Measurements from ENCODE around the gene NR6A1. TPM values are rescaled to one million over a fixed set of nuclear protein-coding genes. Genes with fewer than 3 reads are reported as not detected.

Gene NR6A1
- total and polyA plus RNA-seq, 2 of the 13 experiments (the other 11 are each of a cell fraction or from before 2014, with no cell fraction given) = 28.1 to 31.5 TPM

DNA sequence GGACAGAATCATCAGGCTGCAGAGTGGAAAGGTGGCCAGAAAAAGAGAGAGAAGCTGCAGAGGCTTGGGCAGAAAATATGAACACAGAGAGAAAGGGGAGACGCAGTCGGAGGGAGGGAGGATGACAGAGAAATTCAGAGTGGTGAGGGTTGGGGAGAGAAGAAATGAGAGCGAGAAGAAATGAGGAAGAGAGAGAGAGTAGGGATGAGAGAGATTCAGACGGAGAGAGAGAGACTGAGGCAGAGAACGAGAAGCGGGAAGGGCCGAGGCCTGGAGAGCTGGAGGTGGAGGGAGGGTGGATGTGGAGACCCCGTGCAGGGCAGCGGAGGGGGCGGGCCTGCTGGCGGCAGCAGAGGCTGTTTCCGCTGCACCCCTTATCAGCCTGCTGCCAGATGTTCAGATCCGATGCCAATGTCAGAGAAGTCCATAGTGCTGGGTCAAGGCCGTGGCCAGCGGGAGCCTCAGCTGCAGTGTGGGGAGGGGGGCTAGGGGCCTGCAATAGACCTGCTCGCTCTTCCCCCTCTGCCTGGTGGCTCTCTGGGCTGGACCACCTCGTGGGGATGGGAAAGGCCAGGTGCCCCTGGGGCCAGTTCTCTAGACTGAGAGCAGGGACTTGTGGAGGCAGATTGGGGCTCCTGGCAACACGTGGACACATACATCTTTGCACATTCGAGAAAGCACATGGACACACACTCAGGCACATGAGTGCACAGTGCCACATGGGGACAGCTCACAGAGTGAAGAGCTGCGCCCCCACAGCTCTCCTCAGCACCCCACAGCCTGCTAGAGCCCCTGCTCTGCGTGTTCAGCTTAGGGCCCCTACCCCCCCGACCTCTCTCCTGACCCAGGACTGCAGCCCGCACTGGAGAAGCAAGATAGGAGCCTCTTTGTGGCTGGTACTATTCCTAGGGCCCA is 259.0 kb downstream of the NR6A1 start (continued):
- TF ChIP-seq, protein P1, sequence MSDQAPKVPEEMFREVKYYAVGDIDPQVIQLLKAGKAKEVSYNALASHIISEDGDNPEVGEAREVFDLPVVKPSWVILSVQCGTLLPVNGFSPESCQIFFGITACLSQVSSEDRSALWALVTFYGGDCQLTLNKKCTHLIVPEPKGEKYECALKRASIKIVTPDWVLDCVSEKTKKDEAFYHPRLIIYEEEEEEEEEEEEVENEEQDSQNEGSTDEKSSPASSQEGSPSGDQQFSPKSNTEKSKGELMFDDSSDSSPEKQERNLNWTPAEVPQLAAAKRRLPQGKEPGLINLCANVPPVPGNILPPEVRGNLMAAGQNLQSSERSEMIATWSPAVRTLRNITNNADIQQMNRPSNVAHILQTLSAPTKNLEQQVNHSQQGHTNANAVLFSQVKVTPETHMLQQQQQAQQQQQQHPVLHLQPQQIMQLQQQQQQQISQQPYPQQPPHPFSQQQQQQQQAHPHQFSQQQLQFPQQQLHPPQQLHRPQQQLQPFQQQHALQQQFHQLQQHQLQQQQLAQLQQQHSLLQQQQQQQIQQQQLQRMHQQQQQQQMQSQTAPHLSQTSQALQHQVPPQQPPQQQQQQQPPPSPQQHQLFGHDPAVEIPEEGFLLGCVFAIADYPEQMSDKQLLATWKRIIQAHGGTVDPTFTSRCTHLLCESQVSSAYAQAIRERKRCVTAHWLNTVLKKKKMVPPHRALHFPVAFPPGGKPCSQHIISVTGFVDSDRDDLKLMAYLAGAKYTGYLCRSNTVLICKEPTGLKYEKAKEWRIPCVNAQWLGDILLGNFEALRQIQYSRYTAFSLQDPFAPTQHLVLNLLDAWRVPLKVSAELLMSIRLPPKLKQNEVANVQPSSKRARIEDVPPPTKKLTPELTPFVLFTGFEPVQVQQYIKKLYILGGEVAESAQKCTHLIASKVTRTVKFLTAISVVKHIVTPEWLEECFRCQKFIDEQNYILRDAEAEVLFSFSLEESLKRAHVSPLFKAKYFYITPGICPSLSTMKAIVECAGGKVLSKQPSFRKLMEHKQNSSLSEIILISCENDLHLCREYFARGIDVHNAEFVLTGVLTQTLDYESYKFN (CRISPR knock-in tag; conservative IDR thresholded peaks at IDR 0.05) = peak; percentile 90
- TF ChIP-seq ATF7-NPFF (CRISPR knock-in tag; IDR thresholded peaks at IDR 0.05; ENCODE audit: low read depth) (no peak), JARID2 (CRISPR knock-in tag; IDR thresholded peaks at IDR 0.05; ENCODE audit: insufficient replicate concordance) (no peak), TERF1 (CRISPR knock-in tag; IDR thresholded peaks at IDR 0.05) (no peak), ZNF761 (CRISPR knock-in tag; conservative IDR thresholded peaks at IDR 0.05) (0 out of 2 replicates have a peak, but pooled peaks have one; percentile 47), ZNF598 (CRISPR knock-in tag; IDR thresholded peaks at IDR 0.05; ENCODE audit: borderline replicate concordance) (no peak), SETDB1 (CRISPR knock-in tag; IDR thresholded peaks at IDR 0.05; ENCODE audit: borderline replicate concordance) (no peak), NFE2 (CRISPR knock-in tag; IDR thresholded peaks at IDR 0.05) (no peak), DBP (CRISPR knock-in tag; IDR thresholded peaks at IDR 0.05; ENCODE audit: not compliant biosample characterization) (no peak), ZNF747 (CRISPR knock-in tag; IDR thresholded peaks at IDR 0.05; ENCODE audit: borderline replicate concordance) (no peak; the same call in 1 of the 2 replicates), FLYWCH1 (CRISPR knock-in tag; IDR thresholded peaks at IDR 0.05) (no peak), MYC (CRISPR knock-in tag; IDR thresholded peaks at IDR 0.05; ENCODE audit: borderline replicate concordance) (peak; percentile 89), ZBTB26 (CRISPR knock-in tag; IDR thresholded peaks at IDR 0.05; ENCODE audit: borderline replicate concordance) (peak; percentile 16; the same call in 1 of the 2 replicates), HNRNPL (IDR thresholded peaks at IDR 0.05; ENCODE audit: low read depth, low read length) (peak; percentile 89), ZSCAN21 (CRISPR knock-in tag; IDR thresholded peaks at IDR 0.05; ENCODE audit: borderline replicate concordance) (0 out of 2 replicates have a peak, but pooled peaks have one; percentile 11), MTF1 (CRISPR knock-in tag; IDR thresholded peaks at IDR 0.05) (no peak)
- TF ChIP-seq, protein P2, sequence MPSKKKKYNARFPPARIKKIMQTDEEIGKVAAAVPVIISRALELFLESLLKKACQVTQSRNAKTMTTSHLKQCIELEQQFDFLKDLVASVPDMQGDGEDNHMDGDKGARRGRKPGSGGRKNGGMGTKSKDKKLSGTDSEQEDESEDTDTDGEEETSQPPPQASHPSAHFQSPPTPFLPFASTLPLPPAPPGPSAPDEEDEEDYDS (CRISPR knock-in tag; IDR thresholded peaks at IDR 0.05) = no peak; the same call in 1 of the 2 replicates
- TF ChIP-seq, protein P3, sequence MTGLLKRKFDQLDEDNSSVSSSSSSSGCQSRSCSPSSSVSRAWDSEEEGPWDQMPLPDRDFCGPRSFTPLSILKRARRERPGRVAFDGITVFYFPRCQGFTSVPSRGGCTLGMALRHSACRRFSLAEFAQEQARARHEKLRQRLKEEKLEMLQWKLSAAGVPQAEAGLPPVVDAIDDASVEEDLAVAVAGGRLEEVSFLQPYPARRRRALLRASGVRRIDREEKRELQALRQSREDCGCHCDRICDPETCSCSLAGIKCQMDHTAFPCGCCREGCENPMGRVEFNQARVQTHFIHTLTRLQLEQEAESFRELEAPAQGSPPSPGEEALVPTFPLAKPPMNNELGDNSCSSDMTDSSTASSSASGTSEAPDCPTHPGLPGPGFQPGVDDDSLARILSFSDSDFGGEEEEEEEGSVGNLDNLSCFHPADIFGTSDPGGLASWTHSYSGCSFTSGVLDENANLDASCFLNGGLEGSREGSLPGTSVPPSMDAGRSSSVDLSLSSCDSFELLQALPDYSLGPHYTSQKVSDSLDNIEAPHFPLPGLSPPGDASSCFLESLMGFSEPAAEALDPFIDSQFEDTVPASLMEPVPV (CRISPR knock-in tag; IDR thresholded peaks at IDR 0.05) = no peak
